Kidney epithelial cell (primary cell): ENCODE data around the gene STAP2. TPM values are rescaled to one million over a fixed set of nuclear protein-coding genes. Genes with fewer than 3 reads are reported as not detected.

ENCODE experiments used
- DNase-seq: peaks from one replicate; pipeline ENCODE4 v3.0.0-alpha.2; 2010; ENCODE audit warnings: low read depth
- H3K27me3 ChIP-seq: 2 replicates; pipeline ENCODE4 v1.6.0; 2011; ENCODE audit warnings: low read length; ENCODE audit not compliant: control insufficient read depth, insufficient read depth
- H3K36me3 ChIP-seq: 2 replicates; pipeline ENCODE4 v1.5.1; 2011; ENCODE audit warnings: low read length; ENCODE audit not compliant: control insufficient read depth, insufficient read depth
- H3K4me3 ChIP-seq: 2 replicates; pipeline ENCODE4 v1.5.1; 2011; ENCODE audit warnings: low read depth, mild to moderate bottlenecking, control low read depth, low read length
- total RNA-seq: library from RNA; depleted of rRNA; stranded (reverse); fragments of >200 nt; gene quantifications from 2 replicates; pipeline ENCODE4 v1.2.3, GENCODE V29; 2015
- TF ChIP-seq, protein P1 (sequence below): IDR thresholded peaks from 2 replicates; pipeline ENCODE4 v1.5.1; 2011; ENCODE audit warnings: mild to moderate bottlenecking, moderate library complexity, low read length, control low read depth, inconsistent platforms; ENCODE audit not compliant: insufficient read depth, poor library complexity, severe bottlenecking

Gene STAP2
- total RNA-seq, 1 donor from 2014 or later, result 78.5 TPM

DNA sequence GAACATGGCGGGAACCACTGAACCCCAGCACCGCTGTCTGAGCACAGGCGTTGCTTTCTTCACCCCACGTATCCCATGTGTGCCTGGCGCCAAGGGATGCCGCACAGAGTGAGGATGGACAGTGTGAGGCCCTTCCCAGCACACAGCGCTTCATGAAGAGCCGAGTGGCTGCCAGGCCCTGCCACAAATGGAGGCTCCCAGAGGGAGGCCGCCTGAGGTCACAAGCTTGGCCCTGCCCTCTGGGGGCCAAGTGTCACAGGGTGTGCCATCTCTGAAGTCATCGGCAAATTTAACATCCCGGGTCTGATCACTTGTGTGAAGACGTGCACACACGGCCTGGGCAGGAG, 29.1 kb upstream of the STAP2 start:
- TF ChIP-seq, protein P1, sequence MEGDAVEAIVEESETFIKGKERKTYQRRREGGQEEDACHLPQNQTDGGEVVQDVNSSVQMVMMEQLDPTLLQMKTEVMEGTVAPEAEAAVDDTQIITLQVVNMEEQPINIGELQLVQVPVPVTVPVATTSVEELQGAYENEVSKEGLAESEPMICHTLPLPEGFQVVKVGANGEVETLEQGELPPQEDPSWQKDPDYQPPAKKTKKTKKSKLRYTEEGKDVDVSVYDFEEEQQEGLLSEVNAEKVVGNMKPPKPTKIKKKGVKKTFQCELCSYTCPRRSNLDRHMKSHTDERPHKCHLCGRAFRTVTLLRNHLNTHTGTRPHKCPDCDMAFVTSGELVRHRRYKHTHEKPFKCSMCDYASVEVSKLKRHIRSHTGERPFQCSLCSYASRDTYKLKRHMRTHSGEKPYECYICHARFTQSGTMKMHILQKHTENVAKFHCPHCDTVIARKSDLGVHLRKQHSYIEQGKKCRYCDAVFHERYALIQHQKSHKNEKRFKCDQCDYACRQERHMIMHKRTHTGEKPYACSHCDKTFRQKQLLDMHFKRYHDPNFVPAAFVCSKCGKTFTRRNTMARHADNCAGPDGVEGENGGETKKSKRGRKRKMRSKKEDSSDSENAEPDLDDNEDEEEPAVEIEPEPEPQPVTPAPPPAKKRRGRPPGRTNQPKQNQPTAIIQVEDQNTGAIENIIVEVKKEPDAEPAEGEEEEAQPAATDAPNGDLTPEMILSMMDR, result no peak
- Histone ChIP-seq H3K4me3 (no peak overlapping the region), H3K36me3 (peaks cover 3% of the 10 kb centered on the region), H3K27me3 (no peaks in the 10 kb centered on the region)
- DNase-seq, result no peak

DNA sequence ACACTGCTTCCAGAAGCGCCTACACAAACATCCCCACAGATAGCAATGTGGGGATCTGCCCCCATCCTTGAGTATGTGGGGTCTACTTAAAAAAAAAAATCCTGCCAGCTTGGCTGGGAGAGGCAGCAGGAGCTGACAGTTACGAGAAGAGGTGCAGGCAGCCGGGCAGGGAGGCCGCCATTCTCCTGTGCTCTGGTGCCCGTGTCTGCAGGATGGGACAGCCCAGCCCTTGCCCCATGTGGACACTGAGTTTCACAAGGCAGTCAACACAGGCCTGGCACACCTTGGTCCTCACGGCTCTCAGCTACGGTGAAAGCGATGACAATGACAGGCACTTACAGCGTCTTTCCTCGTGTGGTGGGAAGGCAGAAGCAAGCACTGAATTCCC, 28.7 kb upstream of the STAP2 start:
- no peaks in the 10 kb centered on the region for H3K27me3 ChIP-seq
- TF ChIP-seq, protein P1, result no peak
- no peak for DNase-seq
- H3K4me3 ChIP-seq, result no peak overlapping the region
- H3K36me3 ChIP-seq, result peaks cover 3% of the 10 kb centered on the region

DNA sequence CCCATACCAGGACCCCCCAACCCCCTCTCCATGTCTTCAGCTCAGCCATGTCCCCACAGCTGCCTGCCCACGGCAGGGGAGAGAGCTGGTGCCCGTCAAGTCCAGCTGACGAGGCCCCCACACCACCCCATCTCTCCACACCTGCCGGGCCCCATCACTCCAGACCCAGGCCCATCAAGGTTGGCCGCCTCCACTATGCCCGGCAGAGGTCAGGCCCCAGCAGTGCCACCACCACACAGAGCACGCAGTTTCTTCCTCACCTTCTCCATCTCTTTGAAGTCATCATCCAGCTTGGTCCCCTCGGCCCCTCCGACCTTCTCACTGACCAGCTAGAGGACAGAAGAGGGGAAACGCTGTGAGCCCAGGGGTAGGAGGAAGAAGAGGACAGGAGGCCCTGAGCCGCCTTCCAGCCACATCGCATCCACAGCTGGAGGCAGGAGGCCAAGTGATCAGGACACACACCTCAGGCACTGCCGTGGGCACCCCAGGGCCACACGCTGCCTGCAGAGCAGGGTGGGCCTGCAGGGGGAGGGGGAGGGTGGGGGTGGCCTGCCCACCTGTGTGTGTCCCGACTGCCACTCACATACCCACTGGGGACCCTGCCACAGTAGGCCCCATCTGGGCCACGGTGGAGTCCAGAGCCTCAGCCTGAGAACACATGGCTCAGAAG, 28.2 kb upstream of the STAP2 start:
- Histone ChIP-seq H3K27me3 (no peaks in the 10 kb centered on the region), H3K36me3 (peaks cover 5% of the 10 kb centered on the region), H3K4me3 (no peak overlapping the region)
- no peak for DNase-seq
- TF ChIP-seq, protein P1, result no peak

DNA sequence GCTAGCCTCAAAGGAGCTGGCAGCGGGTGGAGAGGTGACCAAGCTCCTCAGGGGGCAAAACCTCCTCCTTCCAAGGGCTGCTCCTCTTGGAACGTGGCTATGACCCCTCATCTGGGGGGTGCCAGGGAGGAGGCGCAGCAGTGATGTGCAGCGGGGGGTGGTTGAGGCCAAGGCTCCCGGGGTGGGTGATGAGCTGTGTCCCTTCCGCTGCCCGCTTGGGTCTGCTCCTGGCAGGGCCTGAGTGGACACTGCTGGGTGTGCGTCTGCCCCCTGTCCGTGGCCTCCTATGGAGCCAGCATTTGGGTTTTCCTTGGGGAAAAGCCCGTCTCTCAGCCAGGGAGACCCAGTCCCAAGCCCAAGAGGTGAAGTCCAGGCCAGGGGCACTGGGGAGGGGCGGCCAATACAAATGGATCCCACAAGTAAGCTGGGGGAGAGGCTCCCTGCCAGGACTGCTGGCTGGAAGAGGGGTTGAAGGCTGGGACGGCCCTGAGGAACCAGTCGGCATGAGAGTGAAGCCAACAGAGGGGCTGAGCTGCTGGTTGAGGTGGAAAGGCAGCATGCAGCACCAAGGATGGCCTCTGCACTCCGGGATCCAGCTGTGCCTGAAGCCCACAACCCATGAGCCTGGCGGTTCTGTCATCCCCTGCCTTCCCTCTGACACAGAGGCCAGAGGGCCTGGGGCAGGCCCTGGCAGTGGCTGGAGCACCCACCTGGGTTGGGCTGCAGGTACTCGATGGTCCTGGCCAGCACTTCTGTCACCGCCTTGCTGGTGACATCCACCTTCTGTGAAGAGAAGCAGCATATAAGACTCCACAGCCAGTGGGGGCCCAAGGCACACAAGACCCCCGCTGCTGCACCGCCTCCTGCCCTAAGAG, 27.4 kb upstream of the STAP2 start:
- no peak overlapping the region for H3K4me3 ChIP-seq
- TF ChIP-seq, protein P1, result no peak
- no peaks in the 10 kb centered on the region for H3K27me3 ChIP-seq
- H3K36me3 ChIP-seq, result peaks cover 5% of the 10 kb centered on the region
- no peak for DNase-seq

DNA sequence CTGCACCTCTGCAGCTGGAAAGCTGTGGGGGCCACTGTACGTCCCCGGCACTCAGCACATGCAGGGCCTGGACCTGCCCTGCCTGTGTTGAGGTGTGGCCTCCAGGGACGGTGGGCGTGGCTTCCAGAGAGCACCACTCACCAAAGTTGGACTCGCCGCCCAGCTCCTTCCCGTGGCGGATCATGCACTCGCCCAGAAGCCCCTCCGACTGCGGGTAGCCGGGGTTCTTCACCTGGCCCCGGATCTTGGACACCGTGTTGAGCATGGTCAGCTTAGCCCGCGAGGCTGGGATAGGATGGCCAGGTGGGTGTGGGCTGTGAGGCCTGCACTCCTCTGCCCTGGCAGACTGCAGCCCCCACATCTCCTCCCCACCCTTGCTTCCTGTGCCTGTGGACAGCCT, 26.7 kb upstream of the STAP2 start:
- DNase-seq, result no peak
- peaks cover 5% of the 10 kb centered on the region for H3K36me3 ChIP-seq
- no peak overlapping the region for H3K4me3 ChIP-seq
- H3K27me3 ChIP-seq, result no peaks in the 10 kb centered on the region
- TF ChIP-seq, protein P1, result no peak
